HG03159 (cell line): ENCODE data around the gene SMIM38.
"Not testable (repeated sequence)": the region's sequence is repeated elsewhere in the genome, so short reads cannot be mapped to it uniquely, and the experiment has no call there.

Experiments
- ATAC-seq: cut with Tn5 transposase; IDR thresholded peaks from one replicate; pipeline ENCODE4 v1.9.1; 2021; ENCODE audit warnings: mild to moderate bottlenecking, moderate library complexity; ENCODE audit not compliant: unreplicated experiment

Gene SMIM38

DNA sequence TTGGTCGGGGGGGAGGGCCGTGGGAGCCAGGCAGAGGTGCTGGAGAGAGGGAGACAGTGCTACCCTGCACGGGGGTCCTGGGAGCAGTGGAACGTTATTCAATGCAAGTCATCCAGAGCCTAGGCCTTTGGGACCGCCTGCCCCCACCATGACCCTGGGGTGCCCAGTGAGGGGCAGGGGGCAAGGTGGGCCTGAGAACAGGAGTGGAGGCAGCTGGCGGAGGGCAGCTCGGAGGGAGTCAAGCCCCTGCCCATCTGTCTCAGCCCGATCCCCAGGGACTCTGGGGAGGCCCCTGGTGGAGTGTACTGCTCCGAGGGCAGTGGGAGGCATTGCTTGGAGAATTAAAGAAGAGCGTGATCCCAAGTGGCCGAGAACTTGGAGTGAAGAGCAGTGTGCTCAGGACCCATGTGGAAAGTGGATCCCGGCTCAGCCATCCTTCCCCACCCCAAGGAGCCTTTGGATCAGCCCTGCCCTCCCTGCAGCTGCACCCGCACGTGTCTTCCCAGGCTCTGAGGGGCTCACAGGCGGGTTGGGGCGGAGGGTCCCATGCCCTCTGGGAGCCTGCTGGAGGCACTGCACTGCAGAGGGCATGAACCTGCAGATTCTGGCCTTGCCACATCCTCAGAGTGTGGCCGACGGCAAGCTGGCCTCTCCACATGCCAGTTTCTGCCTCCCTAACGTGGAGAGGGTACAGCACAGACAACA is 34.0 kb upstream of the SMIM38 start:
- no peak for ATAC-seq

DNA sequence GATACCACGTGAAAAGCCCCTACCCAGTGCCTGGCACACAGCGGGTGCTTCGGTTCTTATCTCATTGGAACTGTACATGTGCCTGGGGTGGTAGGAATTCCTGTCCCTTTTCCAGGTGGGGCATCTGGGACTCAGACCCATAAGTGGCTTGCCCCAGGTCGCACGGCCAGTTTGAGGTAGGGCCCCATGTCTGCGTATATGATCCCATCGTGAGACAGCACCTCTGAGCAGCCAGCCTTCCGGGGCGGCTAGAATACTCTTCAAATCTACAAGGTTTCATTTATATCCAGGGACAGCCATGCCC is 33.5 kb upstream of the SMIM38 start:
- ATAC-seq: no peak

DNA sequence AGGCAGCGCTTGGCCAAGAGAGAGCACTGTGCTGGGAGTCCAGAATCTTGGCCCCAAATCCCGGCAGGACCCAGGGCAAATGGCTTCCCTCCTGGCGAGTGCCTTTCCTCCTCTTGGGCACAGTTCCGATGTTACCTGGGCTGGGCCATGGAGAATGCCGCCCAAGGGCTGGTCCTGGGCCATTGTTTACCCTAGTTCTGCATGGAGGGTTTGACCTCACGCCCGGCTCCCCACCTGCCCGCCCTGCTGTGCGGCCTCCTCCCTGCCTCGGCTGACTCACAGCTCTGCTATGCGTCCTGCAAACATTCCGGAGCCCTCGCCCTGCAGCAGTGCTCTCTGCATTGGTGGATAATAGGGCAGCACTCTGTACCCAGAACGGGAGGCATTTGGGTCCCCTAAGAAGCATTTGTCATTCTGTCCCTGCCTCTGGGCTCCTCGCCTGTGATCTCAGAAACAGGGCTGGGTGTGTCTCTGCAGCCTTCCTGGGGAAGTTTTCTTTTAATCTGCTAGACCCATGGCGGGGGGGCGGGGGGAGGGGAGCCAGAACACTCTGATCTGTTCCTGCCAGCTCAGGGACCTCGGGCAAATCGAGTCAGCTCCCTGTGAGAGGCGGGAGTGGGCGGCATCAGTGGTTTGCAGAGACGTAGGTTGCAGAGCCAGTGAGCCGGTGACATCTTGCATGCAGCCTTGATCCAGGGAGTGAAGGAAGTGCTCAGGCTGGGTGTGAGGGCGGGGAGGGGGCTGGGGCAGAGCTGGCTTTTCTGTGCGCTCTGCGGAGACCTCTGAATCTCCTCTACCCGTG is 32.9 kb upstream of the SMIM38 start:
- ATAC-seq: no peak

DNA sequence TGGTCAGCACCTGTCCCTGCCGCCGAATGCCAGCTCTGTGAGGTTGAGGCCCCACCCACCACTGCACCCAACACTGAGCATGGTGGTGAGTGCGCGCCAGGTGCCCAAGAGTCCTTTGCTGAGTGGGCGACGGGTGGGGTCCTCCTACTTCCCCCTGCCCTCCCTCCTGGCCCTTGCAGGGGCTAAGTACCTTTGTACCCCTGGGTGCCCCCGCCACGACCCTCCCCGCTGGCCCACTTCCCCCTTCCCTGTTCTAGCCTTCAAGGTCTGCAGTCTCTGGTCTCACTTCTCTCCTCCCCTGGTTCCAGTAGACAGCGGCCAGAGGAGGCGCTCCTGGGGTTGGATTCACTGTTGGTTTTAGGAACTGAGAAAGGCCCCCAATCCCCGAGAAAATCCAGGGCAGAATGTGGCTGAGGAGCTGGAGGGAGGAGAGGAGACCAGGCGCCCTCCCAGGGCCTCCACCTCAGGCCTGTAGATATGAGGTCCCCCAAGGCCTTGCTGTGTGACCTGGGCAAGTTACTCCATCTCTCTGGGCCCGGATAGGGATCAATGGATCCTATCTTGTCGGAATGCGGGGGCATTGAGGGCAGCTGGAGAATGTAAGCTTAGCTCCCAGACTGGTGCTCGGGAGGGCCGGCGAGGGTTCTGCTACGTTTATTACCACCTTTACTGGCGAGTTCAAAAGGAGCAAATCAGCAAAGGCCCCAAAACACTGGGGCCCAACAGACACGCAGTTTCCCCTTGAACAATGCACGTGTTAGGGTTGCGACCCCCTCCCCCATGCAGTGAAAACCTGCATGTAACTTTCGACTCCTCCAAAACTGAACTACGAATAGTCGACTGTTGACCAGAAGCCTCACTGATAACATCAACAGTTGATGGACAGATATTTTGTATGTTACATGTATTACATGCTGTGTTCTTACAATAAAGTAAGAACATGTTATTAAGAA is 31.9 kb upstream of the SMIM38 start:
- ATAC-seq: no peak

DNA sequence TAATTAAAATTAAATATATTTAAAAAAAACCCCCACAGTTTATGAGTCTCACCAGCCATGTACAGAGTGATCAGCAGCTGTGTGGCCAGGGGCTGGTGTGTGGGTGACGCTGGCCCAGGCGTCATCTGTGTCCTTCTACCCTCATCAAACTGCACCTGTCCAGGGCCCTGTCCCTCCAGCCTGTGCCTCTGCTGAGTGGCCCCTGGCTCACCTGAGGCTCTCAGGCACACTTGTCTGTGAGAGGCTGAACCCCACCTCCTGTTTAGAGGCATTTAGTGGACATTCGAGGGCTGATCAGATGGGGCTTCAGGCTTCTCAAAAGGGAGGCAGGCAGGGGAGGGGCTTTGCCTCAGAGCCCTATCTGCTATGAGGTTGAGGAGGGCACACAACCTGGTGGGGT is 29.9 kb upstream of the SMIM38 start:
- ATAC-seq: no peak

DNA sequence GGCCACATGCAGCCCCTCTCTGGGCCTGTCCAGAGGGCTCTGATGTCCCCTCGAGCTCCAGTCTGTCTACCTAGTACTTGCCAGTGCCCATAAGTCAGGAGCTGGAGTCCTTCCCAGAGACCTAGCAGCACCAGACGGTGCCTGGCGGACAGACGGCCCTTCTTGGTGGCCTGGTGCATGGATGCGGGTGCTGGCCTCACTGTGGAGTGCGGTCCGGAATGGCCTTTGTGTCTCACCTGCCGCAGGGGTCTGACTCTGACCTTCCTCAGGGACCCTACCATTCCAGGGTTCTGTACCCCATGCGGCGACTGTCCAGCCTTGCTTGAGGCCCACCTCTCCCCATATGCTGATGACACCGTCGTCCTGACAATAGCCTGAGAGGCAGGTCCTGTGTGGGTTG is 29.4 kb upstream of the SMIM38 start:
- no peak for ATAC-seq

DNA sequence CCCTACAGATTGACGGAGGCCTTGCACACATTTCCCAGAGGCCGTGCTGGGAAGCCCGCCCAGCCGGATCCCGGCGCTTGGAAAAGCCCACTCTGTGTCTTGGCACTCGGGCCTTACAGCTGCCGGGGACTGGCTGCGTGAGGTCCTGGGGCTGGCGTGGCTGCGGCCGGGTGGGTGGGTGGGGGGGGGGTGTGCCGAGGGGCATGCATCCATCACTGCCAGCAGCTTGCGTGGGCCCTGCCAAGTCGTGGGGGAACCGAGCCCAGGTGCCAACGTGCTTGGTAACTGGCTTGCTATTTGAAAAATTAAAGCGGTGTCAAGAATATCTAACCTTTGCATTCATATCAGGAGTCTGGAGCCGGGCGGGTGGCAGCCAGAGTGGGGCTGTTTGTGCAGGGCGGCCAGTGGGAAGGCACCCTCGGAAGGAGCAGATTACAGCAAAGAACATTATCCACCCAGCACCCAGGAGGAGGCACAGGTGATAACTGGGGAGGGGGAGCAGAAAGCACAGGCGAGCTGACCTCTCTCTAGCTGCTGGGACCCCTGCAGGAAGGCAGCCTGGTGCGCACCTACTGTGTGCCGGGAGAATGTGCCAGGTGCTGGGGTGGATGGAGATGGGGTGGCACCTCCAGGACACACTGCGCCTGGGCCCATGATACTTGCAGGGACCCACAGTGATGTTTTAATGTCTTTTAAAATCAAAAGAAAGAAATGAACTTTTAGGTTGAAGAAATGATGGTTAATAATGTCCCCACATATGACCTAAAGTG is 28.5 kb upstream of the SMIM38 start:
- no peak for ATAC-seq

DNA sequence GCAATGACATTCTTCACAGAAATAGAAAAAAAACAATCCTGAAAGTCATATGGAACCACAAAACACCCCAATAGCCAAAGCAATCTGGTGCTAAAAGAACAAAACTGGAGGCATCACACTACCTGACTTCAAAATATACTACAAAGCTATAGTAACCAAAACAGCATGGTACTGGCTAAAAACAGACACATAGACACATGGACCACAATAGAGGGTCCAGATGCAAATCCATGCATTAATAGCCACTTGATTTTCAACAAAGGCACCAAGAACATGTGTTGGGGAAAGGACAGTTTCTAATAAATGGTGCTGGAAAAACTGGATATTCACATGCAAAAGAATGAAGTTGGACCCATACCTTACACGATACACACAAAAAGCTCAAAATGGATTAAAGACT is 27.9 kb upstream of the SMIM38 start:
- no peak for ATAC-seq

DNA sequence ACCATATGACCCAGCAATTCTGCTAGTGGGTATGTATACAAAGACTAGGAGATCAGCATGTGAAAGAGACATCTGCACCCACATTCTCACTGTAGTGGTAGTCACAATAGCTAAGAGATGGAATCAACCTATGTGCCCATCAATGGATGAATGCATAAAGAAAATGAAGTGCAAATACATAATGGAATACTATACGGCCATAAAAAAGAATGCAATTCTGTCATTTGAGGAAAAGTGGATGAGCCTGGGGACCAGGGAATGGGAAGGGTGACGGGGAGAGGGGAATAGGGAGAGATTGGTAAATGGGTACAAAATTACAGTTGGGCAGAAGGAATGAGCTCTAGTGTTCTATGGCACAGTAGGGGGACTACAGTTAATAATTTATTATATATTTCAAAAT is 26.7 kb upstream of the SMIM38 start:
- ATAC-seq: no peak

DNA sequence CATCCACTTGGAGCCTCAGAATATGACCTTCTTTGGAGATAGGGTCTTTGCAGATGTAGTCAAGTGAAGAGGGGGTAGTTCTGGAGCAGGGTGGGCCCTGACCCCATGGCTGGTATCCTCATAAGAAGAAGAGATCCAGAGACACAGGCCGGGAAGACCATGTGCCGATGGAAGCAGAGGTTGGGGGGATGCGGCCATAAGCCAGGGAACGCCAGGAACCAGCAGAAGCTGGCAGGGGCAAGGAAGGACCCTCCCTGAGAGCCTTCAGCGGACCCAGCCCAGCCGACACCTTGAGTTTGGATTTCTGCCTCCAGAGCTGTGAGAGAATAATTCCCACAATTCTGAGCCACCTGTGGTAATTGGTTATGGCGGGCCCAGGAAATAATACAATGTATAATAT is 26.1 kb upstream of the SMIM38 start:
- ATAC-seq: no peak

DNA sequence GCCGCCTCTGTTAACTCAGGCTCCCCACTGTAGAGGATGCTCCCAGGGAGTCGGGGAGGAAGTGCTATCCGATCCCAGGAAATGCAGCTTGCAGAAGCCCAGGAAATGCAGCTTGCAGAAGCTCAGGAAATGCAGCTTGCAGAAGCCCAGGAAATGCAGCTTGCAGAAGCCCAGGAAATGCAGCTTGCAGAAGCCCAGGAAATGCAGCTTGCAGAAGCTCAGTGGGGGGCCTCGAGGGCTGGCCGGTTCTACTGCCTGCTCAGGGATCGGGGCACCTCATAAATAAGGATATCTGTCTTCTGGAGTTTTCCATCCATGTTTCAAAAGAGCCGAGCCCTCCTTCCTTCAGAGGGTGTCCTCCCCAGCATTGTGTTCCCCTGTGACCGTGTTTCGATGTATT is 25.1 kb upstream of the SMIM38 start:
- ATAC-seq: no peak

DNA sequence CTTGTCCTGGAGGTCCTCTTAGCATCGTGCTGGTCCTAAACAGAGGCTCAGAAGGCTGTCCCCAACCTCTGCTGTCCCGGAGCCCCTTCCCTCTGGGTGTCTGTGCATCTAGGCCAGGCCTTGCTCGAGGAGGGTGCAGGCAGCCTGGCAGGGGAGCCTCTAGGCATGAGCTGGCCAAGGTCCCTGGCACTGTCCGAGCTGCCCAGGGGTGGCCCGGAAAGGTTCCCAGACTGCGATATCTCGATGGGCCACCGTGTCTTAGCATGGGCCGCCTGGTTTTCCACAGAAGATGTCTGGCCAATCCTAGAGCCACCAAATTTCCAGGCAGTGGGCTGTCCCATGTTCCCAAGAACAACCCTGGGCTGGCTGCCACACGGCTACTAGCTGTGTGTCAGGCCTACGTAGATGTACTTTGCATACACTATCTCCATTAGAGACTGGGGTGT is 24.6 kb upstream of the SMIM38 start:
- no peak for ATAC-seq

DNA sequence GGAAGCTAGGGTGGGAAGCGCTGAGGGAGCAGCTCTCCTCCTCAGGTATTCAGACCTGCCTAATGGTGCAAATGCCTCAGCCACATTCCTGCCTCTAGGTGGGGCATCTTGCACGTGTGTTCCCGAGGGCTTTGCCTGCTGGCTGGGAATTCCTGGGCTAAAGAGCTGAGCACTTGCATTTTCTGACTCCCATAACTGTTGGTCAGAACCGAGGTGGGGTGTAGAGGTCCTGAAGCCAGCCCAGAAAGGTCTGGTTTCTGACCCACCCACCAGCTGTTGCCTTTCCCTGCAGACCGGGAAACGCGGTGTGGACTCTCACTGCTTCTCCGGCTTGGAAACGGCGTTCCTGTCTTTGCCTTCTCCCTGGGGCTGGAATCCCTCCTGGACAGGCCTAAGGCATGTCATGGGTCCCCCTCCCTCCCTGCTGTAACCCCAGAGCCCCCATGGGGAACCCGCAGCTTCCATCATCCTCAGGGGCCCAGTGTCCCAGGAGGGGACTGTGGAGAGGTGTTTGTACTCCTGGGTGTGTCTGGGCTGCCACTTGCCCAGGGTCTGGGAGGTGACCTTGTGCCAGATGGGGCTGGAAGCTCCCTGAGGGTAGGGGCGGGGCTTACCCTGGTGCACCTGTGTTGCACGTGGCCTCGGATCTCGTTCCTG is 24.0 kb upstream of the SMIM38 start:
- no peak for ATAC-seq

DNA sequence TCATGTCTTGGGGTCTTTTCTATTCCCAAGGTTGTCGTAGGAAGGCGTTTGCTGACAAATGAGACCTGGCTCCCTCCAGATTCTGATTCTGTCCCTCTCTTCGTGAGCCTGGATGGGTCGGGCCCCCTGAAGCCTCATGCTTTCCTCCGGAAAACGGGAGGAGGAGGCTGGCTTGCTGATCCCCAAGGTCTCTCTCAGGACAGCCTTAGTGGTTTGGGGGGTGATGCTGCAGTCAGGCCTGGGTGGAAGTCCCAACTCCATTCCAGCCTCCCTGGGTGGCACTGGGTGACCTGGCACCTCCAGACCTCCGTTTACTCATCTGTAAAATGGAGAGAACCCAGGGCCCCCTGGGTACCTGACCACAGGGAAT is 23.4 kb upstream of the SMIM38 start:
- no peak for ATAC-seq

DNA sequence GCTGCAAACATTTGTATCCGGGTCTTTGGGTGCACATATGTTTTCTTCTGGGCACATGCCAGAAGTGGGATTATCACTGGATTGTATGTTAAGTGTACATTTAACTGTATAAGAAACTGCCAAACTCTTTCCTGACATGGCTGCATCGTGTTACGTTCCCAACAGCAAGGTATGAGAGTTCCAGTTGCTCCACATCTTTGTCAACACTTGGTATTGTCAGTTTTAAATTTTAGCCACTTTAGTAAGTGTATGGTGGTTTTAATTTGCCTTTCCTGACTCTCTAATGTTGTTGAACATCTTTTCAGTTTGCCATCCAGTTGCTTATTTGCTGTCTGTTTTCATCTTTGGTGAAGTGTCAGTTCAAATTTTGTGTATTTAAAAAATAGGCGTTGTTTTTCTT is 22.5 kb upstream of the SMIM38 start:
- ATAC-seq: no peak

DNA sequence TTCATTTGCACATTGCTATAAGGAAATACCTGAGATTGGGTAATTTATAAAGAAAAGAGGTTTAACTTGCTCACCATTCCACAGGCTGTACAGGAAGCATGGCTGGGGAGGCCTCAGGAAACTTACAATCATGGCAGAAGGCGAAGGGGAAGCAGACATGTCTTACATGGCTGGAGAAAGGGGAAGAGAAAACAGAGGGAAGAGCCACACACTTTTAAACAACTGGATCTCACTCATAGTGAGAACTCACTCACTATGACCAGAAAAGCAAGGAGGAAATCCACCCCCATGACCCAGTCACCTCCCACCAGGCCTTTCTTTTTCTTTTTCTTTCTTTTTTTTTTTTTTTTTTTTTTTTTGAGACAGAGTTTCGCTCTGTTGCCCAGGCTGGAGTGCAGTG is 21.6 kb upstream of the SMIM38 start:
- ATAC-seq: not testable (repeated sequence)

DNA sequence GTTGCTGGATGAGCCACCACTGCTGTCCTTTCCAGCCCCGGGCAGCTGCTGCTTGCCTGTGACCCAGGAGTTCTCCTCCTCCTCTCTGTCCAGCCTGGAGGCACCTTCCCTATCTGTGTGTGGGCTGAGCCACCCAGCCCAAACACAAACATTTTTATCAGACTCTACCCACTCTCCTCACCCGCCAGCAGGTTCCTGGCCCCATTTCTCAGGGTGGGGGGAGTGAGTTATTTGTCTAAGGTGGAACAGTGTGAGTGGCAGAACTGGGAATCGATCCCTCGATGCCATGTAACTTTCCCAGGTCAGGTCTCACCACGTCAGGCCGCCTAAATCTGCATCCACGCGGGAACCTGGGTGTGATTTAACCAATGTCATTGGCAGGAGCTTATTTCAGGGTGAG is 20.8 kb upstream of the SMIM38 start:
- no peak for ATAC-seq

DNA sequence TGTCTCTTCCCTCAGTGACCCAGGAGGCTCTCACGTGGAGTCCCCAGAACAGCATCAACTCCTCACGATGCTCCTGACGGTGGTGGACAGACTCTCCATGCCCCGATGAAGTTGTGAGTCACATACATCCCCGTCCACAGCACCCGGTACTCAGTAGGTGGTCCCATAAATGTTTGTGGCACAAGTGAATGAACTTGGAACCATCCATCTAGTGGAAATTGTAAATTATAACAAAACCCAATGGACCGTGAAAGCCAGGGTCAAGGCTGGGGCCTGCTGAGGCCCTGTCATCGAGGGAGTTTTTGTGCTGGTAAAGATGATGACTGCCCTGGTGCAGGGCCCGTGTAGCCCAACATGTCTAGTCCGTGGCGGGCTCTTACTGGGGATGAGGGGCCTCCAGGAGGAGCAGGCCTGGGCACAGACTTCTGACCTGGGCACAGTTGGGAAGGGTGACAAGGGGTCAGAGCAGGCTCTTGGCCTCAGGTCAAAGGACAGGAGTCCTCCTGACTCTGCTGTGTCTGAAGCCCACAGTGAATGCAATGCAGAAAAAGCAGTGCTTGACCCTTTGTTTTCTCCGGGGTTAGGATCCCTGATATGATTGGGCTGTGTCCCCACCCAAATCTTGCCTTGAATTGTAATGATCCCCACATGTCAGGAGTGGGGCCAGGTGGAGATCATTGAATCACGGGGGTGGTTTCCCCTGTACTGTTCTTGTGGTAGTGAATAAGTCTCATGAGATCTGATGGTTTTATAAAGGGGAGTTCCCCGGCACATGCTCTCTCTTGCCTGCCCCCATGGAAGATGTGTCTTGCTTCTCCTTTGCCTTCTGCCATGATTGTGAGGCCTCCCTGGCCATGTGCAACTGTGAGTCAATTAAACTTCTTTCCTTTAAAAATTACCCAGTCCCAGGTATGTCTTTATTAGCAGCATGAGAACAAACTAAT is 20.0 kb upstream of the SMIM38 start:
- ATAC-seq: no peak

DNA sequence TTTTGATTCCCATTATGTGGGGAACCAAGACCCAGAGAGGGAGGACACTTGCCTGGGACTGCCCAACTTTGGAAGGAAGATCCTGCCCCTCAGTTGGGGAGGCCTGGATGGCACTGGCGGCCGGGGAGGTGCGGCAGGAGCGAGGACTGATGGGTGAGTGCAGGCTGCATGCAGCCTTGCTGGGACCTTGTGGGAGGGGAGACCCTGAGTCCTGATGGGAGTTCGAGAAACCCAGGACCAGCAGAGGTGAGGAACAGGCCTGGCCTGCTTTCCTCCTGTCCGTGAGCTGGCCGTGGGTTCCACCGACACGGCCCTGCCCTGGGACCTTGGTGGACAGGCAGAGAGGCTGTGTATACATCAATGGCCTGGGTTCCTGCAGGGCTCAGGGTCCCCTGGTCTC is 19.3 kb upstream of the SMIM38 start:
- ATAC-seq: no peak
